GM19468 (cell line): ENCODE results near the gene IVNS1ABP.
"Not testable (repeated sequence)": the region's sequence is repeated elsewhere in the genome, so short reads cannot be mapped to it uniquely, and the experiment has no call there.

Experiments used
- ATAC-seq: cut with Tn5 transposase; IDR thresholded peaks from one replicate; pipeline ENCODE4 v1.9.1; 2021; ENCODE audit warnings: mild to moderate bottlenecking, moderate library complexity, moderate number of reproducible peaks; ENCODE audit not compliant: unreplicated experiment; ENCODE audit errors: extremely low read depth

The IVNS1ABP gene

GRCh38 chr1:185262151-185262550 is 54.9 kb downstream of the IVNS1ABP start:
- no peak for ATAC-seq

GRCh38 chr1:185260611-185261010 is 56.4 kb downstream of the IVNS1ABP start:
- ATAC-seq: no peak

GRCh38 chr1:185258676-185259075 is 58.4 kb downstream of the IVNS1ABP start:
- no peak for ATAC-seq

GRCh38 chr1:185257950-185258208 is 59.2 kb downstream of the IVNS1ABP start:
- no peak for ATAC-seq

- ATAC-seq: not testable (repeated sequence)
Observed at GRCh38 chr1:185257116-185257949, 59.7 kb downstream of the IVNS1ABP start.

GRCh38 chr1:185255595-185255994 is 61.4 kb downstream of the IVNS1ABP start:
- ATAC-seq: not testable (repeated sequence)

- not testable (repeated sequence) for ATAC-seq
Observed at GRCh38 chr1:185252404-185252803, 64.6 kb downstream of the IVNS1ABP start.

GRCh38 chr1:185251928-185252327 is 65.1 kb downstream of the IVNS1ABP start:
- not testable (repeated sequence) for ATAC-seq

- ATAC-seq: no peak
Observed at GRCh38 chr1:185250063-185250462, 67.0 kb downstream of the IVNS1ABP start.

GRCh38 chr1:185249563-185249962 is 67.5 kb downstream of the IVNS1ABP start:
- no peak for ATAC-seq
